Measurements from ENCODE around the gene WT1. TPM values are rescaled to one million over a fixed set of nuclear protein-coding genes. Genes with fewer than 3 reads are reported as not detected.
"Not testable (repeated sequence)": the region's sequence is repeated elsewhere in the genome, so short reads cannot be mapped to it uniquely, and the experiment has no call there.

The WT1 gene
- total RNA-seq, result 2.0 TPM
- long read RNA-seq, partial matches to known transcripts, result 0 of 2 reads
- long read RNA-seq, other reads (novel, unspliced or antisense), result 0 of 2 reads

- peak; percentile 66 for DNase-seq
- intact Hi-C loops (cut with micrococcal nuclease), result no loop called here
- Histone ChIP-seq H3K27me3 (ENCODE audit: low read depth) (peaks cover 100% of the 10 kb centered on the region), H3K27ac (replicated peaks) (peak within 1 kb of the TSS; percentile 92), H3K9me3 (replicated peaks) (no peaks in the 10 kb centered on the region), H3K36me3 (no peaks in the 10 kb centered on the region), H3K4me1 (peaks cover 77% of the 10 kb centered on the region), H3K4me3 (peak within 1 kb of the TSS; percentile 72)
- no peak for TF ChIP-seq CTCF (IDR thresholded peaks at IDR 0.05; ENCODE audit: borderline replicate concordance)
Observed at GRCh38 chr11:32435511-32435941, at the start of gene WT1. Gene WT1, minus strand, starts transcription at chr11:32435539.

GRCh38 chr11:32479291-32479690 is 44.0 kb upstream of the WT1 start:
- intact Hi-C loops (cut with micrococcal nuclease), result no loop called here

GRCh38 chr11:32478277-32478731 is 43.0 kb upstream of the WT1 start:
- no peak for DNase-seq
- H3K27ac ChIP-seq (replicated peaks), result no peak overlapping the region
- no peaks in the 10 kb centered on the region for H3K36me3 ChIP-seq
- intact Hi-C loops (cut with micrococcal nuclease), result no loop called here
- no peaks in the 10 kb centered on the region for H3K27me3 ChIP-seq (ENCODE audit: low read depth)
- H3K4me3 ChIP-seq, result no peak overlapping the region
- H3K4me1 ChIP-seq, result peaks cover 16% of the 10 kb centered on the region
- TF ChIP-seq CTCF (IDR thresholded peaks at IDR 0.05; ENCODE audit: borderline replicate concordance), result no peak
- no peaks in the 10 kb centered on the region for H3K9me3 ChIP-seq (replicated peaks)

More at GRCh38 chr11:32479291-32479690, 44.0 kb upstream of the WT1 start:
- TF ChIP-seq CTCF (IDR thresholded peaks at IDR 0.05; ENCODE audit: borderline replicate concordance), result no peak
- no peaks in the 10 kb centered on the region for H3K9me3 ChIP-seq (replicated peaks)
- H3K4me1 ChIP-seq, result peaks cover 16% of the 10 kb centered on the region
- no peak overlapping the region for H3K4me3 ChIP-seq
- no peak overlapping the region for H3K27ac ChIP-seq (replicated peaks)
- no peaks in the 10 kb centered on the region for H3K36me3 ChIP-seq
- DNase-seq, result no peak
- H3K27me3 ChIP-seq (ENCODE audit: low read depth), result no peaks in the 10 kb centered on the region

GRCh38 chr11:32473282-32473909 is 38.1 kb upstream of the WT1 start:
- Histone ChIP-seq H3K36me3 (no peaks in the 10 kb centered on the region), H3K27ac (replicated peaks) (no peak overlapping the region), H3K4me3 (no peak overlapping the region), H3K4me1 (peaks cover 5% of the 10 kb centered on the region), H3K27me3 (ENCODE audit: low read depth) (no peaks in the 10 kb centered on the region), H3K9me3 (replicated peaks) (no peaks in the 10 kb centered on the region)
- intact Hi-C loops (cut with micrococcal nuclease), result no loop called here
- DNase-seq, result no peak
- TF ChIP-seq CTCF (IDR thresholded peaks at IDR 0.05; ENCODE audit: borderline replicate concordance), result no peak

GRCh38 chr11:32472226-32472625 is 36.9 kb upstream of the WT1 start:
- H3K27ac ChIP-seq (replicated peaks), result no peak overlapping the region

GRCh38 chr11:32471544-32471943 is 36.2 kb upstream of the WT1 start:
- H3K9me3 ChIP-seq (replicated peaks); H3K4me3 ChIP-seq; H3K27me3 ChIP-seq (ENCODE audit: low read depth); H3K4me1 ChIP-seq; H3K36me3 ChIP-seq; intact Hi-C loops (cut with micrococcal nuclease); DNase-seq; H3K27ac ChIP-seq (replicated peaks): not testable (repeated sequence)

More at GRCh38 chr11:32472226-32472625, 36.9 kb upstream of the WT1 start:
- no peaks in the 10 kb centered on the region for H3K36me3 ChIP-seq
- H3K27me3 ChIP-seq (ENCODE audit: low read depth), result no peaks in the 10 kb centered on the region
- no peak for DNase-seq
- H3K4me1 ChIP-seq, result no peaks in the 10 kb centered on the region
- TF ChIP-seq CTCF (IDR thresholded peaks at IDR 0.05; ENCODE audit: borderline replicate concordance), result no peak
- H3K4me3 ChIP-seq, result no peak overlapping the region
- no peaks in the 10 kb centered on the region for H3K9me3 ChIP-seq (replicated peaks)
- intact Hi-C loops (cut with micrococcal nuclease), result no loop called here

Measured in left ventricle myocardium inferior (tissue), 1 donor.